GM12878 (cell line): Measurements from ENCODE around the gene RCC2. TPM values are rescaled to one million over a fixed set of nuclear protein-coding genes. Genes with fewer than 3 reads are reported as not detected.

Source experiments
- ATAC-seq: fragments of 200-7000 bp; cut with Tn5 transposase; 3 replicates; pipeline ENCODE4 v1.9.1; 2020; ENCODE audit warnings: mild to moderate bottlenecking, moderate library complexity
- BruUV-seq: library from RNA; stranded (reverse); fragments of 400-500 nt; replicated peaks from 2 replicates; lab custom pipeline; 2021; lab: Mats Ljungman, UMichigan
- CTCF ChIA-PET: fragments of 300-600 bp; sonication (Branson Sonifier 250); formaldehyde crosslinking; extraction: SDS; loops from one replicate; lab custom pipeline; 2021; ENCODE audit warnings: inconsistent platforms; lab: Yijun Ruan, JAX
- POLR2A ChIA-PET: fragments of 350-600 bp; formaldehyde crosslinking; extraction: SDS; loops from one replicate; lab custom pipeline; 2021; ENCODE audit warnings: inconsistent platforms; lab: Charles Lee
- RAD21 ChIA-PET: fragments of 300-600 bp; sonication (Branson Sonifier 250); formaldehyde crosslinking; loops from one replicate; lab custom pipeline; 2023; ENCODE audit warnings: antibody characterized with exemption; ENCODE audit not compliant: unreplicated experiment; lab: Charles Lee
- SMC1A ChIA-PET: fragments of 300-600 bp; sonication (Branson Sonifier 250); formaldehyde crosslinking; loops from one replicate; lab custom pipeline; 2023; ENCODE audit not compliant: unreplicated experiment, uncharacterized antibody; lab: Charles Lee
- DNase-seq: peaks from one replicate; pipeline ENCODE4 v3.0.0-alpha.2; 2011; ENCODE audit warnings: low read depth, low spot score
- FAIRE-seq: peaks from 3 replicates; lab custom pipeline; 2011; peaks lifted over from hg19 to GRCh38; lab: Jason Lieb, UNC
- H2AFZ ChIP-seq: 2 replicates; pipeline ENCODE4 v1.6.0; 2011; ENCODE audit warnings: low read depth, low read length, control low read depth; ENCODE audit not compliant: control insufficient read depth
- H3K27ac ChIP-seq: 2 replicates; pipeline ENCODE4 v1.5.1; 2011; ENCODE audit warnings: control low read depth; ENCODE audit not compliant: control insufficient read depth, insufficient read depth
- H3K27me3 ChIP-seq, 2 experiments: replicated peaks in 1 of 2; 2 replicates each; pipeline versions ENCODE4 v1.6.0 to v1.6.1; 2011; ENCODE audit warnings: low read length in 1 of 2; ENCODE audit not compliant: control insufficient read depth in 2 of 2, insufficient read depth in 2 of 2
- H3K36me3 ChIP-seq, 2 experiments: 2 replicates each; pipeline ENCODE4 v1.5.1; 2011; ENCODE audit warnings: low read length in 1 of 2; ENCODE audit not compliant: control insufficient read depth in 2 of 2, insufficient read depth in 2 of 2
- H3K4me1 ChIP-seq: 2 replicates; pipeline ENCODE4 v1.6.1; 2011; ENCODE audit warnings: mild to moderate bottlenecking, low read length, moderate library complexity, mixed read lengths; ENCODE audit not compliant: control insufficient read depth, insufficient read depth
- H3K4me2 ChIP-seq: 2 replicates; pipeline ENCODE4 v1.6.0; 2011; ENCODE audit warnings: control low read depth; ENCODE audit not compliant: control insufficient read depth, insufficient read depth
- H3K4me3 ChIP-seq: fragments of 200-600 bp; sonication (generic); 2 replicates; pipeline ENCODE4 v1.5.1; 2016
- H3K79me2 ChIP-seq: 2 replicates; pipeline ENCODE4 v1.6.0; 2011; ENCODE audit warnings: low read length; ENCODE audit not compliant: control insufficient read depth, insufficient read depth
- H3K9ac ChIP-seq: 2 replicates; pipeline ENCODE4 v1.8.0; 2011; ENCODE audit warnings: low read length, control low read depth, mixed read lengths; ENCODE audit not compliant: control insufficient read depth, insufficient read depth
- H3K9me3 ChIP-seq: replicated peaks from 3 replicates; pipeline ENCODE4 v1.5.1; 2011; ENCODE audit warnings: mild to moderate bottlenecking, low read length; ENCODE audit not compliant: control insufficient read depth, insufficient read depth
- H4K20me1 ChIP-seq: 2 replicates; pipeline ENCODE4 v1.6.0; 2011; ENCODE audit not compliant: control insufficient read depth, insufficient read depth
- BRCA1 ChIP-seq: IDR thresholded peaks from 2 replicates; pipeline ENCODE4 v1.6.1; 2011; ENCODE audit warnings: low read depth, low read length, improper control_type of control experiment
- ESRRA ChIP-seq: IDR thresholded peaks from 2 replicates; pipeline ENCODE4 v1.6.1; 2012; ENCODE audit warnings: mild to moderate bottlenecking, low read length, improper control_type of control experiment
- ETV6 ChIP-seq, 2 experiments: fragments of 450-650 bp in 1 of 2; IDR thresholded peaks in 1 of 2; conservative IDR thresholded peaks in 1 of 2; 2 replicates each; pipeline ENCODE4 v1.6.1; 2014; ENCODE audit warnings: antibody characterized with exemption in 1 of 2, borderline replicate concordance in 1 of 2, low read depth in 1 of 2, mild to moderate bottlenecking in 1 of 2, moderate library complexity in 1 of 2
- HDAC6 ChIP-seq: fragments of 200-600 bp; sonication (generic); IDR thresholded peaks from one replicate; pipeline ENCODE4 v1.8.0; 2017; ENCODE audit warnings: antibody characterized with exemption; ENCODE audit not compliant: unreplicated experiment
- JUNB ChIP-seq: IDR thresholded peaks from 2 replicates; pipeline ENCODE4 v1.6.1; 2016; ENCODE audit warnings: antibody characterized with exemption, mild to moderate bottlenecking
- KAT2A ChIP-seq: conservative IDR thresholded peaks from 2 replicates; pipeline ENCODE4 v1.6.1; 2011; ENCODE audit warnings: low read depth, low read length; ENCODE audit not compliant: control insufficient read depth
- KLF5 ChIP-seq: fragments of 450-650 bp; IDR thresholded peaks from 2 replicates; pipeline ENCODE4 v1.6.1; 2014; ENCODE audit warnings: mild to moderate bottlenecking; ENCODE audit not compliant: partially characterized antibody
- MTA2 ChIP-seq: fragments of 450-650 bp; IDR thresholded peaks from 2 replicates; pipeline ENCODE4 v1.6.1; 2016; ENCODE audit warnings: low read depth, mild to moderate bottlenecking, moderate library complexity
- MXI1 ChIP-seq: fragments of 150-350 bp; IDR thresholded peaks from 2 replicates; pipeline ENCODE4 v1.6.1; 2011; ENCODE audit warnings: low read depth, mild to moderate bottlenecking, inconsistent platforms, low read length, improper control_type of control experiment
- POLR2A ChIP-seq: IDR thresholded peaks from 2 replicates; pipeline ENCODE4 v1.6.1; 2011; ENCODE audit warnings: low read depth, mild to moderate bottlenecking, low read length
- POLR2AphosphoS5 ChIP-seq: IDR thresholded peaks from 2 replicates; pipeline ENCODE4 v1.6.1; 2011; ENCODE audit warnings: mild to moderate bottlenecking, low read length, inconsistent platforms
- RFX5 ChIP-seq: IDR thresholded peaks from 2 replicates; pipeline ENCODE4 v1.6.1; 2011; ENCODE audit warnings: low read depth, low read length, improper control_type of control experiment
- SRF ChIP-seq, 2 experiments: IDR thresholded peaks; 2 replicates each; pipeline ENCODE4 v1.6.1; 2011; ENCODE audit warnings: low read depth in 2 of 2, low read length in 2 of 2, mild to moderate bottlenecking in 1 of 2, moderate library complexity in 1 of 2
- TCF12 ChIP-seq: IDR thresholded peaks from 2 replicates; pipeline ENCODE4 v1.6.1; 2011; ENCODE audit warnings: low read depth, mild to moderate bottlenecking, low read length
- YBX1 ChIP-seq: fragments of 450-650 bp; IDR thresholded peaks from 2 replicates; pipeline ENCODE4 v1.6.1; 2016; ENCODE audit warnings: antibody characterized with exemption
- WGBS: methylation state at CpG from one replicate; pipeline ENCODE4 v1.1.6; 2016; ENCODE audit warnings: low lambda C conversion rate; ENCODE audit not compliant: insufficient replicate concordance, insufficient coverage; ENCODE audit errors: missing lambda C conversion rate; 5-methylcytosine and 5-hydroxymethylcytosine counted together
- in situ Hi-C: fragments of 300-500 bp; cut with MboI; formaldehyde crosslinking; loops from 9 replicates; pipeline ENCODE4 v1.14.3; 2018; ENCODE audit warnings: mixed read lengths
- intact Hi-C: fragments of 100-400 bp; cut with micrococcal nuclease; formaldehyde crosslinking; loops from one replicate; pipeline ENCODE4 v1.14.2; 2022; ENCODE audit not compliant: unreplicated experiment
- polyA plus RNA-seq, 11 experiments: library from polyadenylated mRNA; depleted of rRNA in 4 of 11; unstranded in 6 of 11; stranded (reverse) in 5 of 11; fragments of >200 nt; fragmentation: Nextera tagmentation in 4 of 11; fragmentation: Illumina TruSeq in 1 of 11; extraction: Ambion mirVana in 4 of 11; extraction: Trizol in 1 of 11; gene quantifications; 1 replicate in 1 of 11; 2 replicates in 10 of 11; pipeline versions ENCODE4 v1.2.1 to v1.2.3, GENCODE V29; 2011 to 2016; ENCODE audit warnings: inconsistent platforms in 2 of 11, missing spikeins in 2 of 11, low read depth in 1 of 11
- total RNA-seq, 4 experiments: library from RNA; depleted of rRNA in 3 of 4; stranded (reverse); fragments of >200 nt in 3 of 4; fragmentation: Illumina TruSeq in 1 of 4; extraction: Trizol in 1 of 4; gene quantifications; 2 replicates each; pipeline versions ENCODE4 v1.2.1 to v1.2.3, GENCODE V29; 2013 to 2021
- TF ChIP-seq, protein P1 (sequence below): fragments of 450-650 bp; IDR thresholded peaks from 2 replicates; pipeline ENCODE4 v1.6.1; 2018; ENCODE audit warnings: borderline replicate concordance, mild to moderate bottlenecking; ENCODE audit not compliant: partially characterized antibody
- TF ChIP-seq, protein P2 (sequence below): IDR thresholded peaks from 2 replicates; pipeline ENCODE4 v1.6.1; 2012; ENCODE audit warnings: low read depth, low read length, improper control_type of control experiment
- TF ChIP-seq, protein P3 (sequence below): IDR thresholded peaks from 2 replicates; pipeline ENCODE4 v1.6.1; 2011; ENCODE audit warnings: borderline replicate concordance, low read depth, mild to moderate bottlenecking, moderate library complexity, mixed read lengths, low read length; ENCODE audit not compliant: insufficient read depth; ENCODE audit errors: extremely low read length
- TF ChIP-seq, protein P4 (sequence below): fragments of 450-650 bp; IDR thresholded peaks from 2 replicates; pipeline ENCODE4 v1.6.1; 2017; ENCODE audit warnings: mild to moderate bottlenecking

RCC2 gene
- total and polyA plus RNA-seq, 10 of the 15 experiments (the other 5 are each of a cell fraction or from before 2014, with no cell fraction given): 10.7 to 176 (median 85.5) TPM

DNA sequence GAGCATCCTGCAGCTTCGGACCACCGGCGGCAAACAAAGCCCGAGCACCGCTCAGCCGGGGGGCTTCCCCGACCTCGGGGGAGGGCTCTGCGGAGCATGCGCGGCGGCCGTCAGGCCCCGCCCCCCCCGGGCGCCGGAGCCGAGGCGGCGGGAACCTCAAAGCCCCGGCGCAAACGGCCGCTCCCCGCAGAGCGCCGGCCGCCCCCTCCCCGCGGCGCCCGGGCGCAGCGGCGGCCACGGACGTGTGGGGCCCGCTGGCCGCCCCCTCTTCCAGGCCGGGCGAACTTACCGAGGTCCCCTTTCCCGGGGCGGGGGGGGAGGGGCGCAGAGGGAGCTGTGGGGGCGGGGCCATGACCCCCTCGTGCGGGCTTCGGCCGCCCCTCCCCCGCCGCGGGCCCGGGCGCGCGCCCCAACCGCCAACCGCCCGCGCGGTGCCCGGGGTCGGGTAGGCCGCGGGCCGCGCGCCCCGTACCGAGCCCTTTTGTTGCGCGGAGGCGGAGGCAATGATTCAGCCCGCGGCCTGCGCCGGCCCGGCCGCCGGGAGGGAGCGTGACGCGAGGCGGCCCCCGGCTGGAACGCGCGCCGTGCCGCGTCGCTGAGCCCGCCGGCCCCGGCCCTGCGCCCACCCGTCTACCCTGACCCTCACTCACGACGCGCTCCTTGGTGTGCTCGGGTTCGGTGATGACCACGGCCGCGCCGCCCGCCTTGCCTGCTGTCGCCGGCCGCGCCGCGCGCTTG, 1.7 kb downstream of the RCC2 start:
- no peak for FAIRE-seq
- Histone ChIP-seq H3K27ac (peak overlapping the region; percentile 80), H3K4me2 (peak overlapping the region; percentile 95), H3K9ac (peak overlapping the region; percentile 89), H2AFZ (no peak overlapping the region), H3K4me3 (peak overlapping the region; percentile 94), H3K27me3 (no peaks in the 10 kb centered on the region), H3K9me3 (no peaks in the 10 kb centered on the region), H4K20me1 (peaks cover 5% of the 10 kb centered on the region; the same call in 1 of the 2 replicates), H3K36me3 (peaks cover 8 to 9% of the 10 kb centered on the region in 2 experiments; a peak in 3 of 4 replicates), H3K79me2 (peaks cover 61% of the 10 kb centered on the region), H3K4me1 (peaks cover 32% of the 10 kb centered on the region)
- CTCF ChIA-PET: no interaction called here
- intact Hi-C loops (no loop called here), in situ Hi-C loops (no loop called here)
- under 1% methylated on average over 36 of the region's 115 CpGs for WGBS
- SMC1A ChIA-PET: no interaction called here
- POLR2A ChIA-PET: interaction anchor here (0.6 kb wide), 1 partner anchor 9 kb away, joined by 3 read pairs; no protein-coding TSS in a partner anchor
- ATAC-seq: peak; percentile 34
- RAD21 ChIA-PET: interaction anchor here (0.9 kb wide), 1 partner anchor 10 kb away, joined by 4 read pairs; no protein-coding TSS in a partner anchor
- BruUV-seq: no TSS peak
- DNase-seq: no peak
- TF ChIP-seq KAT2A (no peak), SRF (IDR thresholded peaks at IDR 0.05; ENCODE audit: low read depth in 2 of 2, low read length in 2 of 2) (no peak), ESRRA (no peak), POLR2A (peak; percentile 67; the same call in 1 of the 2 replicates), HDAC6 (no peak), YBX1 (no peak), JUNB (no peak), ETV6 (conservative IDR thresholded peaks at IDR 0.05 in 1 of 2, IDR thresholded peaks at IDR 0.05 in 1 of 2; ENCODE audit: borderline replicate concordance in 1 of 2, low read depth in 1 of 2) (no peak), BRCA1 (no peak), RFX5 (no peak), MXI1 (no peak), TCF12 (no peak), POLR2AphosphoS5 (peak; percentile 2; the same call in 1 of the 2 replicates), MTA2 (no peak), KLF5 (no peak)
- TF ChIP-seq, protein P1, sequence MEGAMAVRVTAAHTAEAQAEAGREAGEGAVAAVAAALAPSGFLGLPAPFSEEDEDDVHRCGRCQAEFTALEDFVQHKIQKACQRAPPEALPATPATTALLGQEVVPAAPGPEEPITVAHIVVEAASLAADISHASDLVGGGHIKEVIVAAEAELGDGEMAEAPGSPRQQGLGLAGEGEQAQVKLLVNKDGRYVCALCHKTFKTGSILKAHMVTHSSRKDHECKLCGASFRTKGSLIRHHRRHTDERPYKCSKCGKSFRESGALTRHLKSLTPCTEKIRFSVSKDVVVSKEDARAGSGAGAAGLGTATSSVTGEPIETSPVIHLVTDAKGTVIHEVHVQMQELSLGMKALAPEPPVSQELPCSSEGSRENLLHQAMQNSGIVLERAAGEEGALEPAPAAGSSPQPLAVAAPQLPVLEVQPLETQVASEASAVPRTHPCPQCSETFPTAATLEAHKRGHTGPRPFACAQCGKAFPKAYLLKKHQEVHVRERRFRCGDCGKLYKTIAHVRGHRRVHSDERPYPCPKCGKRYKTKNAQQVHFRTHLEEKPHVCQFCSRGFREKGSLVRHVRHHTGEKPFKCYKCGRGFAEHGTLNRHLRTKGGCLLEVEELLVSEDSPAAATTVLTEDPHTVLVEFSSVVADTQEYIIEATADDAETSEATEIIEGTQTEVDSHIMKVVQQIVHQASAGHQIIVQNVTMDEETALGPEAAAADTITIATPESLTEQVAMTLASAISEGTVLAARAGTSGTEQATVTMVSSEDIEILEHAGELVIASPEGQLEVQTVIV: no peak
- TF ChIP-seq, protein P2, sequence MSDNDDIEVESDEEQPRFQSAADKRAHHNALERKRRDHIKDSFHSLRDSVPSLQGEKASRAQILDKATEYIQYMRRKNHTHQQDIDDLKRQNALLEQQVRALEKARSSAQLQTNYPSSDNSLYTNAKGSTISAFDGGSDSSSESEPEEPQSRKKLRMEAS: no peak
- TF ChIP-seq, protein P3, sequence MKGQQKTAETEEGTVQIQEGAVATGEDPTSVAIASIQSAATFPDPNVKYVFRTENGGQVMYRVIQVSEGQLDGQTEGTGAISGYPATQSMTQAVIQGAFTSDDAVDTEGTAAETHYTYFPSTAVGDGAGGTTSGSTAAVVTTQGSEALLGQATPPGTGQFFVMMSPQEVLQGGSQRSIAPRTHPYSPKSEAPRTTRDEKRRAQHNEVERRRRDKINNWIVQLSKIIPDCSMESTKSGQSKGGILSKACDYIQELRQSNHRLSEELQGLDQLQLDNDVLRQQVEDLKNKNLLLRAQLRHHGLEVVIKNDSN: no peak
- TF ChIP-seq, protein P4, sequence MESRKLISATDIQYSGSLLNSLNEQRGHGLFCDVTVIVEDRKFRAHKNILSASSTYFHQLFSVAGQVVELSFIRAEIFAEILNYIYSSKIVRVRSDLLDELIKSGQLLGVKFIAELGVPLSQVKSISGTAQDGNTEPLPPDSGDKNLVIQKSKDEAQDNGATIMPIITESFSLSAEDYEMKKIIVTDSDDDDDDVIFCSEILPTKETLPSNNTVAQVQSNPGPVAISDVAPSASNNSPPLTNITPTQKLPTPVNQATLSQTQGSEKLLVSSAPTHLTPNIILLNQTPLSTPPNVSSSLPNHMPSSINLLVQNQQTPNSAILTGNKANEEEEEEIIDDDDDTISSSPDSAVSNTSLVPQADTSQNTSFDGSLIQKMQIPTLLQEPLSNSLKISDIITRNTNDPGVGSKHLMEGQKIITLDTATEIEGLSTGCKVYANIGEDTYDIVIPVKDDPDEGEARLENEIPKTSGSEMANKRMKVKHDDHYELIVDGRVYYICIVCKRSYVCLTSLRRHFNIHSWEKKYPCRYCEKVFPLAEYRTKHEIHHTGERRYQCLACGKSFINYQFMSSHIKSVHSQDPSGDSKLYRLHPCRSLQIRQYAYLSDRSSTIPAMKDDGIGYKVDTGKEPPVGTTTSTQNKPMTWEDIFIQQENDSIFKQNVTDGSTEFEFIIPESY: no peak
